A549 (cell line): ENCODE results near the gene SLC9A3. TPM values are rescaled to one million over a fixed set of nuclear protein-coding genes. Genes with fewer than 3 reads are reported as not detected.

ENCODE experiments used
- ATAC-seq, 2 experiments: fragments of 200-7000 bp in 1 of 2; fragments of >200 bp in 1 of 2; cut with Nextera tagmentation in 1 of 2; cut with Tn5 transposase in 1 of 2; 3 replicates each; pipeline versions ENCODE4 v1.8.0 to v1.9.1; 2018 to 2020; ENCODE audit warnings: mild to moderate bottlenecking in 1 of 2, moderate library complexity in 1 of 2
- CTCF ChIA-PET: fragments of 300-600 bp; sonication (Branson Sonifier 250); formaldehyde crosslinking; extraction: SDS; loops from one replicate; lab custom pipeline; 2021; ENCODE audit warnings: antibody characterized with exemption, inconsistent platforms; lab: Yijun Ruan, JAX
- POLR2A ChIA-PET: fragments of 350-600 bp; formaldehyde crosslinking; extraction: SDS; loops from one replicate; lab custom pipeline; 2021; ENCODE audit warnings: antibody characterized with exemption, inconsistent platforms; lab: Yijun Ruan, JAX
- DNase-seq, 2 experiments: peaks; one replicate each; pipeline versions ENCODE4 v3.0.0 to v3.0.0-alpha.2; 2011 to 2016; ENCODE audit warnings: low read depth in 1 of 2, low spot score in 1 of 2
- FAIRE-seq: peaks from 2 replicates; lab custom pipeline; 2011; peaks lifted over from hg19 to GRCh38; lab: Jason Lieb, UNC
- H3K27ac ChIP-seq, 2 experiments: fragments of >200 bp; sonication (Bioruptor Twin); formaldehyde crosslinking; 3 replicates each; pipeline ENCODE4 v1.5.1; 2016 to 2017
- H3K4me1 ChIP-seq: fragments of >200 bp; sonication (Bioruptor Twin); formaldehyde crosslinking; 3 replicates; pipeline ENCODE4 v1.6.1; 2016
- H3K4me2 ChIP-seq: fragments of >200 bp; sonication (Bioruptor Twin); formaldehyde crosslinking; 3 replicates; pipeline ENCODE4 v1.6.1; 2016
- H3K4me3 ChIP-seq: fragments of >200 bp; sonication (Bioruptor Twin); formaldehyde crosslinking; 3 replicates; pipeline ENCODE4 v1.5.1; 2016
- H3K9me3 ChIP-seq: fragments of >200 bp; sonication (Bioruptor Twin); formaldehyde crosslinking; 3 replicates; pipeline ENCODE4 v1.6.1; 2016
- ATOH8 ChIP-seq: fragments of 250-450 bp; sonication (Bioruptor Pico); IDR thresholded peaks from 2 replicates; pipeline ENCODE4 v1.5.0; 2020; ENCODE audit warnings: low read depth, mild to moderate bottlenecking, moderate library complexity
- BHLHE40 ChIP-seq: IDR thresholded peaks from 2 replicates; pipeline ENCODE4 v1.6.1; 2012; ENCODE audit warnings: low read depth, low read length, inconsistent platforms
- CBX2 ChIP-seq: fragments of 200-600 bp; sonication (generic); IDR thresholded peaks from 2 replicates; pipeline ENCODE4 v1.6.1; 2016; ENCODE audit warnings: low read depth, mild to moderate bottlenecking, borderline replicate concordance
- CEBPB ChIP-seq, 2 experiments: fragments of >200 bp in 1 of 2; sonication (Bioruptor Twin) in 1 of 2; formaldehyde crosslinking in 1 of 2; IDR thresholded peaks; 2 replicates each; pipeline ENCODE4 v1.6.1; 2012 to 2016
- EP300 ChIP-seq, 2 experiments: fragments of >200 bp; sonication (Bioruptor Twin); formaldehyde crosslinking; IDR thresholded peaks; 2 replicates in 1 of 2; 3 replicates in 1 of 2; pipeline ENCODE4 v1.6.1; 2016 to 2017
- FOSL2 ChIP-seq, 2 experiments: fragments of 450-650 bp in 1 of 2; fragments of >200 bp in 1 of 2; sonication (Bioruptor Twin) in 1 of 2; formaldehyde crosslinking; IDR thresholded peaks; 2 replicates each; pipeline versions ENCODE4 v1.5.0 to v1.6.1; 2016 to 2020; ENCODE audit warnings: mild to moderate bottlenecking in 1 of 2, moderate library complexity in 1 of 2
- HES2 ChIP-seq: fragments of >200 bp; sonication (Bioruptor Twin); formaldehyde crosslinking; IDR thresholded peaks from 2 replicates; pipeline ENCODE4 v1.6.1; 2016
- MAFK ChIP-seq: fragments of 450-650 bp; IDR thresholded peaks from 2 replicates; pipeline ENCODE4 v1.6.1; 2014; ENCODE audit not compliant: partially characterized antibody
- MAX ChIP-seq: IDR thresholded peaks from 2 replicates; pipeline ENCODE4 v1.6.1; 2012
- MAZ ChIP-seq: fragments of 150-350 bp; IDR thresholded peaks from 2 replicates; pipeline ENCODE4 v1.6.1; 2014; ENCODE audit warnings: antibody characterized with exemption, low read depth, low read length, borderline replicate concordance
- NFE2L2 ChIP-seq: fragments of 150-350 bp; conservative IDR thresholded peaks from 2 replicates; pipeline ENCODE4 v1.6.1; 2014; ENCODE audit warnings: low read length
- NPAS2 ChIP-seq: fragments of 250-450 bp; sonication (Bioruptor Pico); IDR thresholded peaks from 2 replicates; pipeline ENCODE4 v1.8.0; 2022; ENCODE audit warnings: mild to moderate bottlenecking, moderate library complexity, borderline replicate concordance
- POLR2A ChIP-seq: IDR thresholded peaks from 2 replicates; pipeline ENCODE4 v1.6.1; 2012; ENCODE audit warnings: mild to moderate bottlenecking, low read length
- POLR2AphosphoS2 ChIP-seq: conservative IDR thresholded peaks from 2 replicates; pipeline ENCODE4 v1.6.1; 2012; ENCODE audit warnings: low read length, improper control_type of control experiment, inconsistent platforms
- RARB ChIP-seq: fragments of 250-450 bp; sonication (Bioruptor Pico); IDR thresholded peaks from 2 replicates; pipeline ENCODE4 v1.8.0; 2021; ENCODE audit warnings: mild to moderate bottlenecking, moderate library complexity
- RCOR1 ChIP-seq: fragments of 150-350 bp; IDR thresholded peaks from 2 replicates; pipeline ENCODE4 v1.6.1; 2014; ENCODE audit warnings: antibody characterized with exemption, low read length, low read depth
- RNF2 ChIP-seq: fragments of 200-600 bp; sonication (generic); IDR thresholded peaks from 2 replicates; pipeline ENCODE4 v1.6.1; 2016; ENCODE audit warnings: low read depth, mild to moderate bottlenecking, antibody characterized with exemption, moderate library complexity, borderline replicate concordance
- TP53 ChIP-seq: fragments of 250-450 bp; sonication (Bioruptor Pico); IDR thresholded peaks from 2 replicates; pipeline ENCODE4 v1.5.0; 2021; ENCODE audit warnings: mild to moderate bottlenecking, moderate library complexity
- ZC3H11A ChIP-seq: fragments of 450-650 bp; IDR thresholded peaks from 2 replicates; pipeline ENCODE4 v1.6.1; 2014; ENCODE audit warnings: antibody characterized with exemption, mild to moderate bottlenecking
- ZFP36 ChIP-seq: fragments of 450-650 bp; IDR thresholded peaks from 2 replicates; pipeline ENCODE4 v1.6.1; 2014; ENCODE audit warnings: borderline replicate concordance; ENCODE audit not compliant: partially characterized antibody
- WGBS: methylation state at CpG from one replicate; pipeline ENCODE4 v1.1.6; 2017; ENCODE audit errors: missing lambda C conversion rate; 5-methylcytosine and 5-hydroxymethylcytosine counted together
- polyA plus RNA-seq, 4 experiments: library from polyadenylated mRNA; depleted of rRNA in 3 of 4; stranded (reverse); fragments of >200 nt; fragmentation: RNase III in 1 of 4; extraction: RNeasy Plus Mini Kit Qiagen cat#74134 plus additional on column Dnase treatment in 1 of 4; gene quantifications; 2 replicates in 3 of 4; 3 replicates in 1 of 4; pipeline ENCODE4 v1.2.3, GENCODE V29; 2011 to 2017

The SLC9A3 gene
- polyA plus RNA-seq, 2 of the 4 experiments (the other 2 are of a cell fraction) = 1.3 TPM

DNA sequence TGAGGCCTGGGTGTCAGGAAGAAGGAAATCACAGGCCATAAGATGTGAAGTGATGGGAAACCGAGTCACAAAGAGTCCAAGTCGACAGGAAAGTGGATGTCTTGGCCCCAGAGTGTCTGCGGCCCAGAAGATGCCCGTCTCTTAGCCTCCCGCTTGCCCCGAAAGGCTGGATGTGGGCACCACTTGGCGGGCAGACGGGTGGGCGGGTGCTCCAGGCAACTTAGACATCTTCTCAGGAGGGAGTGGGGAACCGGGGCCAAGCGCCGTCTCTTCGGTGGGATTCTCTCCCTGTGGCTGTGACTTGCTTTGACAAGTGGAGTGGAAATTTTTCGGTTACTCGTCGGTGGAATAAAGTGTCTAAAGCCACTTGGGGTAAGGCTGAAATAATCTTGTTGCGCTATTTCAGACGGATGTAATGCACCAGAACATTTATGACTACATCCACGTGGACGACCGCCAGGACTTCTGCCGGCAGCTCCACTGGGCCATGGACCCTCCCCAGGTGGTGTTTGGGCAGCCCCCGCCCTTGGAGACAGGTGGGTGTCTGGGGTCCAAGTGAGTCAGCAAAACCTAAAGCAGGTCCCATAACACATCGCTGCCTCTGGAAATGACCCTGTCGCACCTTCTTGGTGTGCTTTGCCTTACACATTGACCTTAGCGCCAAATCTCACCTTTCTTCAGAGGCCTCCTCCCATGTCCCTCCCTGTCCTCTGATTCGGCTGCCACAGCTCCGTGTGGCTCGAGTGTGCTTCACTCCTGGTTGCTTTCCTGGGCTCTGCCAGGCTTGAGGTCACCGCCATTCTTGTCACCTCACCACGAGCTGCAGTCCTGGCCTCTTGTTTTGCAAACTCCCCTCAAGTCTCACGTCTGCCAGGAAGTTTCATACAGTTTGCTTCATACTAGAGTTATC, 101.7 kb downstream of the SLC9A3 start:
- H3K27ac ChIP-seq = no peak overlapping the region
- FAIRE-seq (no peak), ATAC-seq (no peak), DNase-seq (no peak)
- ChIA-PET POLR2A (no interaction called here), CTCF (interaction anchor here (1.5 to 1.9 kb wide), 2 partner anchors 9 to 106 kb away, joined by 4 to 7 read pairs; no protein-coding TSS in a partner anchor)
- 0 out of 3 replicates have a peak, but pooled peaks cover 5% of the 10 kb centered on the region for H3K4me1 ChIP-seq
- 83% methylated on average over 30 of the region's 32 CpGs for WGBS
- H3K4me3 ChIP-seq = no peak overlapping the region
- H3K4me2 ChIP-seq = no peak overlapping the region
- H3K9me3 ChIP-seq = no peaks in the 10 kb centered on the region
- TF ChIP-seq TP53 (CRISPR knock-in tag) (no peak), FOSL2 (IDR thresholded peaks at IDR 0.05) (no peak), FOSL2 (CRISPR knock-in tag; IDR thresholded peaks at IDR 0.05) (no peak), MAFK (no peak), HES2 (no peak), RCOR1 (no peak), ZC3H11A (no peak), MAX (no peak), POLR2A (no peak), EP300 (IDR thresholded peaks at IDR 0.05) (no peak)

- no peak overlapping the region for H3K4me2 ChIP-seq
- FAIRE-seq (no peak), ATAC-seq (no peak), DNase-seq (no peak)
- ChIA-PET POLR2A (no interaction called here), CTCF (interaction anchor here (1.9 kb wide), 1 partner anchor 105 kb away, joined by 4 read pairs; no protein-coding TSS in a partner anchor)
- WGBS = 95% methylated on average over 13 of the region's 13 CpGs
- no peaks in the 10 kb centered on the region for H3K9me3 ChIP-seq
- no peak overlapping the region for H3K4me3 ChIP-seq
- no peak for TF ChIP-seq NFE2L2
- TF ChIP-seq RARB (CRISPR knock-in tag) = no peak
- TF ChIP-seq CBX2 = no peak
- no peak for TF ChIP-seq POLR2AphosphoS2
- TF ChIP-seq RNF2 = no peak
- TF ChIP-seq ZFP36 = no peak
- TF ChIP-seq CEBPB (IDR thresholded peaks at IDR 0.05) = no peak
- TF ChIP-seq POLR2A = no peak
- no peak for TF ChIP-seq MAZ
- TF ChIP-seq ATOH8 (CRISPR knock-in tag) = no peak
- no peak for TF ChIP-seq BHLHE40
- no peak for TF ChIP-seq NPAS2 (CRISPR knock-in tag)
- H3K27ac ChIP-seq = no peak overlapping the region
- 0 out of 3 replicates have a peak, but pooled peaks cover 5% of the 10 kb centered on the region for H3K4me1 ChIP-seq
Measured at GRCh38 chr5:421901-422300, 102.3 kb downstream of the SLC9A3 start.

GRCh38 chr5:421287-421880, 102.9 kb downstream of the SLC9A3 start:
- Histone ChIP-seq H3K4me1 (0 out of 3 replicates have a peak, but pooled peaks cover 5% of the 10 kb centered on the region), H3K4me2 (no peak overlapping the region), H3K27ac (no peak overlapping the region), H3K9me3 (no peaks in the 10 kb centered on the region), H3K4me3 (no peak overlapping the region)
- ATAC-seq (no peak), DNase-seq (no peak), FAIRE-seq (no peak)
- 90% methylated on average over 20 of the region's 34 CpGs for WGBS
- CTCF ChIA-PET = interaction anchor here (1.9 kb wide), 1 partner anchor 105 kb away, joined by 4 read pairs; no protein-coding TSS in a partner anchor
- POLR2A ChIA-PET = no interaction called here
- no peak for TF ChIP-seq MAZ
